Left lung (tissue), 10 donors: ENCODE data around the gene GALNT6. TPM values are rescaled to one million over a fixed set of nuclear protein-coding genes. Genes with fewer than 3 reads are reported as not detected.
A peak's percentile ranks its signal among the peaks of the same experiment; 100 is the strongest.

Experiments used
- ATAC-seq: fragments of 200-7000 bp; cut with Tn5 transposase; one replicate; pipeline ENCODE4 v1.9.1; 2020; ENCODE audit warnings: moderate library complexity
- DNase-seq, 4 donors: peaks; one replicate each; pipeline ENCODE4 v3.0.0-alpha.2; 2013 to 2020
- H3K27ac ChIP-seq, 2 donors: fragments of 200-600 bp; sonication (generic) in 1 of 2; one replicate each; pipeline versions ENCODE4 v1.5.0 to v1.8.0; 2020 to 2021
- H3K27me3 ChIP-seq, 2 donors: fragments of 200-600 bp; sonication (generic) in 1 of 2; one replicate each; pipeline versions ENCODE4 v1.5.0 to v1.8.0; 2020 to 2021
- H3K36me3 ChIP-seq, 2 donors: fragments of 200-600 bp; sonication (generic) in 1 of 2; one replicate each; pipeline versions ENCODE4 v1.5.0 to v1.8.0; 2020 to 2021
- H3K4me1 ChIP-seq, 2 donors: fragments of 200-600 bp; one replicate each; pipeline ENCODE4 v1.8.0; 2021
- H3K4me3 ChIP-seq, 2 donors: fragments of 200-600 bp; sonication (generic) in 1 of 2; one replicate each; pipeline versions ENCODE4 v1.5.0 to v1.8.0; 2020 to 2021; ENCODE audit warnings: mild to moderate bottlenecking in 1 of 2
- H3K9me3 ChIP-seq, 2 donors: fragments of 200-600 bp; sonication (generic) in 1 of 2; one replicate each; pipeline versions ENCODE4 v1.5.0 to v1.8.0; 2020 to 2021
- CTCF ChIP-seq, 2 donors: fragments of 200-600 bp; sonication (generic) in 1 of 2; IDR thresholded peaks; one replicate each; pipeline versions ENCODE4 v1.5.0 to v1.8.0; 2021; ENCODE audit warnings: antibody characterized with exemption in 2 of 2
- intact Hi-C, 2 donors: fragments of 100-400 bp; cut with DNase I; formaldehyde crosslinking; loops; one replicate each; pipeline versions ENCODE4 v1.11.2 to v1.14.2; 2022
- polyA plus RNA-seq, 6 donors: library from polyadenylated mRNA; unstranded; fragments of 120-200 nt; gene quantifications; one replicate each; pipeline ENCODE4 v1.2.1, GENCODE V29; 2013; ENCODE audit not compliant: insufficient read length in 6 of 6
- total RNA-seq, 2 donors: library from RNA; stranded (reverse); fragmentation: NEBNext Ultra II Directional; extraction: Animal tissue kit (Norgen Biotek cat#: 25700); gene quantifications; one replicate each; pipeline ENCODE4 v1.2.1, GENCODE V29; 2021
- donor health status: DM: no; HTN: yes; CAD: no.
- donor health status: DM: no; HTN: no; CAD: no.

GALNT6 gene
- total and polyA plus RNA-seq, 8 donors, result 1.8 to 21.8 (median 2.6) TPM

GRCh38 chr12:51430196-51430895 lies 39.1 kb upstream of the GALNT6 start:
- Histone ChIP-seq H3K36me3 (no peaks in the 10 kb centered on the region), H3K4me1 (peaks cover 0 to under 1% of the 10 kb centered on the region in 2 donors), H3K27me3 (peaks cover 0 to 16% of the 10 kb centered on the region in 2 donors), H3K9me3 (no peaks in the 10 kb centered on the region), H3K27ac (no peak overlapping the region), H3K4me3 (no peak overlapping the region)
- intact Hi-C loops, result no loop called here
- DNase-seq (peak in 1 of 4 donors; percentile 30), ATAC-seq (peak; percentile 89)
- TF ChIP-seq CTCF (IDR thresholded peaks at IDR 0.05), result no peak

- no peak for TF ChIP-seq CTCF (IDR thresholded peaks at IDR 0.05)
- peak; percentile 2 for ATAC-seq
- Histone ChIP-seq H3K9me3 (no peaks in the 10 kb centered on the region), H3K36me3 (no peaks in the 10 kb centered on the region), H3K27ac (peak overlapping the region in 1 of 2 donors; percentile 42), H3K4me3 (no peak overlapping the region), H3K4me1 (peaks cover 0 to 7% of the 10 kb centered on the region in 2 donors), H3K27me3 (peaks cover 0 to 23% of the 10 kb centered on the region in 2 donors)
- intact Hi-C loops, result no loop called here
- no peak for DNase-seq
Measured at GRCh38 chr12:51429700-51430099, 38.5 kb upstream of the GALNT6 start.

- Histone ChIP-seq H3K9me3 (no peaks in the 10 kb centered on the region), H3K4me3 (no peak overlapping the region), H3K36me3 (no peaks in the 10 kb centered on the region), H3K27ac (no peak overlapping the region), H3K4me1 (peaks cover 0 to 12% of the 10 kb centered on the region in 2 donors), H3K27me3 (peaks cover 4 to 37% of the 10 kb centered on the region in 2 donors)
- intact Hi-C loops, result no loop called here
- TF ChIP-seq CTCF (IDR thresholded peaks at IDR 0.05), result no peak
- DNase-seq (no peak), ATAC-seq (no peak)
Measured at GRCh38 chr12:51428256-51428655, 37.0 kb upstream of the GALNT6 start.

- Histone ChIP-seq H3K4me1 (peaks cover 0 to 12% of the 10 kb centered on the region in 2 donors), H3K9me3 (no peaks in the 10 kb centered on the region), H3K4me3 (peak within 1 kb of the TSS; percentile 31 to 49), H3K36me3 (no peaks in the 10 kb centered on the region), H3K27ac (no peak within 1 kb of the TSS), H3K27me3 (peaks cover 4 to 54% of the 10 kb centered on the region in 2 donors)
- DNase-seq (peak; percentile 59 to 91 (median 78)), ATAC-seq (peak; percentile 92)
- TF ChIP-seq CTCF (IDR thresholded peaks at IDR 0.05), result peak; percentile 57 to 66
- intact Hi-C loops, result loop anchor here in 1 of 2 donors (5.0 kb wide), 1 partner anchor 107 kb away; no protein-coding TSS in a partner anchor
Measured at GRCh38 chr12:51424662-51425539, 33.7 kb upstream of the GALNT6 start, which contains the start of gene SLC4A8. TSS of gene SLC4A8 (plus strand) at chr12:51424831. CDS start at chr12:51424988, 157 bp downstream.
